GM12874 (cell line): ENCODE measurements around the gene TOP2A.

ENCODE experiments used
- CTCF ChIP-seq: IDR thresholded peaks from 2 replicates; pipeline ENCODE4 v1.5.1; 2011; ENCODE audit warnings: low read depth, mild to moderate bottlenecking, control low read depth, low read length, moderate library complexity; ENCODE audit not compliant: insufficient read depth

TOP2A gene

GRCh38 chr17:40366076-40366860, 51.4 kb downstream of the TOP2A start:
- TF ChIP-seq CTCF = no peak

GRCh38 chr17:40364906-40365305, 52.8 kb downstream of the TOP2A start:
- TF ChIP-seq CTCF = no peak

- no peak for TF ChIP-seq CTCF
Observed at GRCh38 chr17:40364121-40364861, 53.4 kb downstream of the TOP2A start, which contains the start of gene GJD3. GJD3 (minus strand) TSS chr17:40364737; CDS start chr17:40363815, 922 bp downstream.

GRCh38 chr17:40363111-40363827, 54.4 kb downstream of the TOP2A start:
- no peak for TF ChIP-seq CTCF

DNA sequence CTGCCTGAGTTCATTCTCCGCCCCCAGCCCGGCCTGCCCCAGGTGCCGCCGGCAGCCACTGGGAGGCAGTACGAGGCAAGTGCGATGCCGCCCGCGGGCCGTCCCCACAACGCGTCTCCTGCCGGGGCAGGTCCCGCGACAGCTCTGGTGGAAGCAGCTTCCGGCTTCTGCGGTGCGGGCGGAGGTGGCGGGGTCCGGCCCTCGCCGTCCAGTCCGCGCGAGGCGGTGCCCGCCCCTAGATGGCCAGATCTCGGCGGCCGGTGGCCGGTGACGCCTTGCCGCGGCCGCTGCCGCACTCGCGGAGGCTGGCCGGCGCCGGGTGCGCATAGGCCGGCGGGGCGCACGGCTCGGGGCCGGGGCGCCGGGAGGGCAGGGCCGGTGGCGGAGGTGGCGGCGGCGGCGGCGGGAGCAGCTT, 55.0 kb downstream of the TOP2A start:
- peak; percentile 91 for TF ChIP-seq CTCF

GRCh38 chr17:40361925-40362695, 55.6 kb downstream of the TOP2A start:
- no peak for TF ChIP-seq CTCF
